NCI-H1092 treated with DMSO at 0.1 percent for 48 hours (cell line): ENCODE measurements around the gene SELENOI.

Experiments used
- DNase-seq: peaks from one replicate; lab custom pipeline; 2025; lab: John Stamatoyannopoulos, UW

SELENOI gene

DNA sequence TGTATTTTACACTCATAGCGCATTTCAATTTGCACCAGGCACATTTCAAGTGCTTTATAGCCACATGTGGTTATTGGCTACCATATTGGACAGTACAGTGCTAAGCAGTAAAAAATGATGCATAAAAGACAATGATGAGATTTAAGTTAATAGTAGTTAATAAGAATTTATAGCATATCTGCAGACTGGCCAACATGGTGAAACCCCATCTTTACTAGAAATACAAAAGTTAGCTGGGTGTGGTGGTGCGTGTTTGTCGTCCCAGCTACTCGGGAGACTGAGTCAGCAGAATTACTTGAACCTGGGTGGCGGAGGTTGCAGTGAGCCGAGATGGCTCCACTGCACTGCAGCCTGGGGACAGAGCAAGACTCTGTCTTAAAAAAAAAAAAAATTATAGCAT, 65.5 kb downstream of the SELENOI start:
- DNase-seq: no peak

DNA sequence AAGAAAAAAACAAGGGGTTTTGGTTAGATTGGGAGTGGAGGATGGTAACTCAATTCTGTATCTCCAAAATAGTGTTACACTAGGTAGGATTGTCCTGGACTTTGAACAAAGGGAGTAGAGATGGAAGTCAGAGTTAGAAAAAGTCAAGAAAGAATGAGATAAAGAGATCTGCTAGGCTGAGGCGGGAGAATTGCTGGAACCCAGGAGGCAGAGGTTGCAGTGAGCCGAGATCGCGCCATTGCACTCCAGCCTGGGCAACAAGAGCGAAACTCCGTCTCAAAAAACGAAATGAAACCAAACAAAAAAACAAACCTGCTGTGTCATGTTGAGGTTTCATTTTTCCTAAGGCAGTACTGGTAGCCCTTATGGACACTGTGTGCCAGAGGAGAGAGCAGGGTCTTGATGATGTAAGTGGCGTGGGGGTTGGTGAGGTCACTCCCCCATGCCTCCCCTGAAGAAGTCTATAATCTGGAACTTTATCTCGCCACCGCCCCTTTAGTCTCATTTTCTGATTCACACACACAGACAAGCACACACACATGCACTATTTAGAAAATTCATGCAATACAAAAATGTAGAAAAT, 66.2 kb downstream of the SELENOI start:
- DNase-seq: no peak

DNA sequence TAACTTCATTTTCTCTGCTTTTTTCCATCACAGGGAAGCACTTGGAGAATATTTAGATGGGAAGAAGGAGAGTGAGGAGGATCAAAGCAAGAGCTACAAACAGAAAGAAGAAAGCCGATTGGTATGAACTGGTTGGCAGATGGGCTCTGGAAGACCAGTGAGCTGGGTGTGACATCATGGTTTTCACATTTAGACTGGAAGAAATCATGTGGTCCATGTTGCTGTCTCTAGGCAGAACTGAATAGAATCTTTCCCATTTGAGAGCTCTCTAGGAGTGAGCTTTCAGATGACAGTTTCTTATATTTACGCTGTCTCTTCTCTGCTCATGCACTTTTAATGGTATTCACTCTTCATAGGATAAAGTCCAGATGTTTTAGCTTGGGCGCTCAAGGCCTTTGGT, 68.4 kb downstream of the SELENOI start:
- DNase-seq: no peak

DNA sequence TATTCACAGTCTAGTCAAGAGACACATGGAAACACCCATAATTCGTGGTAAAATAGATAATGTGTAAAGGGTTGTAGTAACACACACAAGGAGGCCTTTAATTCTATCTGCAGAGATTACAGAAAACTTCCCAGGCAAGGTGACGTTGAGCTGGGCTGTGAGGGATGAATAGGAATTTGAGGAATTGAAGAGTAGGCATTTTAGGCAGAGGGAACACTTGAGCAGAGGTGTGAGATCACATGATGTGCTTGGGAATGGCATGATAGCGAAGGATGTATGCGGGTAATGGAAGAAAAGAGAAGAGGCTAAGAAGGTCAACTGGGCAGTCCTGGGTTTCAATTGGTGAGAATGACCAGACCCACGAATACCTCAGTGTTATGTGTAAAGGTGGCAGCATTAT, 76.0 kb downstream of the SELENOI start:
- no peak for DNase-seq

DNA sequence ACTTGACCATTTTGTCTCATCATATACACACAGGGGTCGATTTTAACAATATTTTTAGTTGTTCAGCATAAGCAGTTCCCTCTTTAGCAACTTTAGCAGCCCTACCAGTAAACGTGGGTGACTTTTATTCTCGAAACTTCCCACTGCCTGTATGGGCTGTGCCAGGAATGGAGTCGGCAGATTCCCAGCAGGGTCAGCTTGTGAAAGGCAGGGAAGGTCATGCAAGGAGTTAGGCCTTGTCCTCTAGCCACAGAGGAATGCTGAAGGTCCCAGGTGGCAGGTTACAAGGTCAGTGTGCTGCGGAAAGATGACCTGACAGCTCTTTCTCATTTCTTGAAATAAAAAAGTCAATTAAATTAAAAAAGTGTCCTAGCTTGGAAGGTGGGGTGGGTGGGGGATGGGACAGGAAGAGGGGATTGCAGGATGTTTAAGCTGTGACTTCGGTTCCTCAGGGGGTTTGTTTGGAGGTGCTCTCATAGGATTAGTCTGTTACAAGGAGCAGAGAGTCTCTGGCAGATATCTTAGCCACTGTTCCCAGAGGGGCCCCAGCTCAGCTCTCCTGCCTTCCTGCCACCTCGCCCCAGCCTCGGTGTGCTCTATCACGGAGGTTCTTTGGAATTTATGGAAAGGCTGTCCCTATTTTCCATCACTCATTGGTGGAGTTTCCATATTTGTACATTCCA, 77.1 kb downstream of the SELENOI start:
- no peak for DNase-seq

DNA sequence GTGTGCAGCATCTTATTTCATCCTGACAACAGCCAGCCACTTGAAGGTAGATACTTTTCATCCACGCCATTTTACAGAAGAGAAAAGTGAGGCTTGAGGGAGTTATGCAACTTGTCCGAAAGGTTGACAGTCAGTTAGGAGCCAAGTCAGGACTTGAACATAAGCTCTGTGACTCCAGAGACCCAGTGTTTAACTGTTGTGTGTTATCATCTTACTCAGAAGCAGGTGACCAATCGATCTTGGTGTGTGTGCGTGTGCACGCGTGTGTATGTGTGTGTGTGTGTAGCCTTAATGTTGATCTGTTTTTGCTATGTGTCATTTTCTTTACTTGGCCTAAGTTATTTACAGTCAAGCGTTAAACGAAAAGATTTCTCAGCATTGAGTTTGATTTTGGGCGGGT, 77.8 kb downstream of the SELENOI start:
- no peak for DNase-seq

DNA sequence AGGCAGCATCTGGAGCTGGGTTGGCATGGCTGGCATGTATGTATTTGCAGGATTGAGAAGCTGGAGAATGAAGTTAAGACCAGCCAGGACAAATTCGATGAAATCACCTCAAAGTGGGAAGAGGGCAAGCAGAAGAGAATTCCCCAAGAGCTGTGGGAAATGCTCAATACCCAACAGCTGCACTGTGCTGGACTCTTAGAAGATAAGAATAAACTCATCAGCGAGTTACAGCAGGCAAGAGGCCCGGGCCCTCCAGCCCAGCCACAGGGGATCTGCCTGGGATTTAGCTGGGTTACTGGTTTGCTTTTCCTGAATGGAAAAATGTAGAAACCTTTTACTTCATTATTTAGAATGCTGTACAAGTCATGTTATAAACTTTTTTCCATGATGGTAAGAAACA, 78.3 kb downstream of the SELENOI start:
- DNase-seq: no peak

DNA sequence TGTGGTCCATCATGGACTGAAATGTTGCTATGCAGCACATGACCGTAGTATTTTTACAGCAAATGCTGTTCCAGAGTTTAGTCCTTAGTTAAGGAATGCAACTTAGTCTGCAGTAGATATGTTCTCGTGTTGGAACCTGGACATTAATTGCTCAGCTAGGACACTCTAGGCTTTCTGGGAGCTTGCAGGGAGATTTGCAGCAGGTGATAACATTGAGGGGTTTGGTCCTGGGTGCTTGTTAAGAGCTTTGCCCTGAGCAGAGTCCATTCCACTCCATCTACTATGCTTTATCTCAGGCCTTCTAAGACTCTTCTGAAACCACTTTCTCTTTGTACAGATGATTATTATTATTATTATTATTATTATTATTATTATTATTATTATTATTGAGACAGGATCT, 82.9 kb downstream of the SELENOI start:
- no peak for DNase-seq

DNA sequence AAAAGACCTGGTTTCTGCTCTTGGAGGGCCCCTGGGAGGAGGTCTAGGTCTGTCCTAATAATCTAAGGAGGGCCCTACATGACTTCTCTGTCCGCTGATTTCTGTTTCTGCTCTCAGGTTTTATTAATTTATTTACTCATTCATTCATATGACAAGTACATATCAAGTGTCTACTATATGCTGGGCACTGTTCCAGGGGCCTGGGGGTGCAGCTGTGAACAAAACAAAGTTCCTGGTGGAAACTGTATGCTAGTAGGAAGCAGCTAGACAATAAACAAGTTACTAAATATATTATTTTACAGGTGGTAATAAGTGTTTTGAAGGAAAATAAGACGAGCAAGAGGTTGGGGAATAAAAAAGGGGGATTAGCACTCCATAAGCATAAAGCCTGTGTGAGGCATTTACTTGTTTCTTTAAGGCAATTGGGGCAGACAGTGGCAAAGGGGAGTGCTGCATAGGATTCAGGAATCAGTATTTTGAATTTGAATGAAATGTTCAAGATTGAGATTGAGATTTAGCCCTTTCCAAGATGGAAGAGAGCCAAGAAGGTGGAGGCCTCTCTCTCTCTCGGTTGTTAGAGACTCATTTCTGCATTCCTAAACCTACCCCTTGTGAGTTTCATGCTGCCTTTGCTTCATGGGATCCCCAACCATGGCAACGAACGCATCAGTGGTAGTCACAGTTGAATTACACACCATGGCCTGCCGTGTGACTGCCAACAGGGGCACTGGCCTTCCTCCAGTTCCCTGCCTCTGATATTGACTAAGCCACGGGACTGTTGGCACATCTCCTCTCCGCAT, 84.0 kb downstream of the SELENOI start:
- DNase-seq: peak; percentile 73

DNA sequence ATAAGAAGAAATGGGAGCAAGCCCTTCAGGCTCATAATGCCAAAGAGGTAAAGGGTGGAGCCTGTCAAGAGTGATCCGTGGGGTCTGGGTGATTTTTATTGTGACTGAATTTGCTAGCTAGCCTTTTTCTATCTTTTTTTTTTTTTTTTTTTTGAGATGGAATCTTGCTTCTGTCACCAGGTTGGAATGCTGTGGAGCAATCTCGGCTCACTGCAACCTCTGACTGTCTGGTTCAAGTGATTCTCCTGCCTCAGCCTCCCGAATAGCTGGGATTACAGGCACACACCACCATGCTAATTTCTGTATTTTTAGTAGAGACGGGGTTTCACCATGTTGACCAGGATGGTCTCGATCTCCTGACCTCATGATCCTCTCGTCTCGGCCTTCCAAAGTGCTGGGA, 84.9 kb downstream of the SELENOI start:
- DNase-seq: no peak

DNA sequence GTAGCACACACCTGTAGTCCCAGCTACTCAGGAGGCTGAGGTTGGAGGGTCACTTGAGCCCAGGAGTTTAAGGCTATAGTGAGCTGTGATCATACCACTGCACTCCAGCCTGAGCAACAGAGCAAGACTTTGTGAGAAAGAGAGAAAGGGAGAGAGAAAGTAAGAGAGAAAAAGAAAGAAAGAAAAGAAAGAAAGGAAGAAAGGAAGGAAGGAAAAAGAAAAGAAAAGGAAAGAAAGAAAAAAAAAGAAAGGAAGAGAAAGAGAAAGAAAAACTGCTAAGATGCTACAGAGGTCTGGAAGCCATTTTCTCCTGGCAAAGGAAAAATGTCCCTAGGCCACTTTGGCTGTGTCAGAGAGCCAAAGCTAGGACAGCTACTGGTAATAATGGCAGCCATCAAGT, 86.4 kb downstream of the SELENOI start:
- DNase-seq: no peak

DNA sequence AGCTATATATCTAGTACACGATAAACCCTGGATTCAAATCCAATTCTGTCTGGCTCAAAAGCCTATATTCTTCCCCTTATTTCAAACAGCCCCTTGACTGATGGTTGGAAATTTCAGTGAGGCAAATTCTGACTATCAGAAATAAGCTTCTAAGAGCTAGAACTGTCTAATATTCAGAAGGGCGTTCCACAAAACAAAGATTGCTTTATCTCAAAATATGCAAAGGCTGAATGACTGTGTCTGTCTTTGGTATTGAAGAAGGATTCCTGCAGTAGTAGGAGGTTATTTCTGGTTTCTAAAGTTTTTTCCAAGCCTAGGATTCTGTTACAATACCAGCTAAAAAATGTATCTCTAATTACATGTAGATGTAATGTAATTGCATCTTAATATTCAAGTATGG, 86.9 kb downstream of the SELENOI start:
- DNase-seq: no peak

DNA sequence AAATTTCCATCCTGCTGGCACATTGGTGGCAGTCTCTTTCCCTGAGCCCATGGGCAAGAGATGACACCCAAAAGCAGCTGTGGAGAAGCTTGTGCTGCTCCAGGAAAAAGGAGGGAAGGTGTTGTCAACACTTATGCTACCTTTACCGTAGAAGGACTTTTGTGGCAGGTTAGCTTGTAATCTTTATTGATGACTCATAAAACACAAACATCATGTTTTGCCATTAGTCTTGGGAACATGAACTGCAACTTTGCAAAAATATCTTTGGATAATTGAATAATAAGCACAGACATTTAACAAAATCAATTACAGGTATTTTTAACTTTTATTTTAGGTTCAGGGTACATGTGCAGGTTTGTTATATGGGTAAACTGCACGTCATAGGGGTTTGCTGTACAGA, 89.2 kb downstream of the SELENOI start:
- DNase-seq: no peak

DNA sequence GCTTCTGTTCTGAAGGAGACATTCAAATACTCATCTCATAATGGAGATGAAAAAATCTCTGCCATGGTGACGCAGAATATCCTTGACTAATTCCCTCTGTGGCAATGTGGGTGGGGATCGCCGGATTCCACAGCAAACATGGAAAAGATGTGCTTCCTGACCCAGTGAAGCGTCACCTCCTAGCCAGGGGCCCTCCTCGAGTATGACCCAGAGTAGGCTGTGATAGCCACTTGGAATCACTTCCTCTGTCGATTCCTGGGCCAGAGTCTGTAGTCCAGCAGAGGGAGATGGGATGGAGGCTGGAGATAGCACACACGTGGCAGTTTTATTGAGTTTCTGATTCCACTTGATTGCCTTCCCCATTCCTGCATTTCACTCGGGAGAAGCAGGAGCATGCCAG, 92.6 kb downstream of the SELENOI start:
- no peak for DNase-seq

DNA sequence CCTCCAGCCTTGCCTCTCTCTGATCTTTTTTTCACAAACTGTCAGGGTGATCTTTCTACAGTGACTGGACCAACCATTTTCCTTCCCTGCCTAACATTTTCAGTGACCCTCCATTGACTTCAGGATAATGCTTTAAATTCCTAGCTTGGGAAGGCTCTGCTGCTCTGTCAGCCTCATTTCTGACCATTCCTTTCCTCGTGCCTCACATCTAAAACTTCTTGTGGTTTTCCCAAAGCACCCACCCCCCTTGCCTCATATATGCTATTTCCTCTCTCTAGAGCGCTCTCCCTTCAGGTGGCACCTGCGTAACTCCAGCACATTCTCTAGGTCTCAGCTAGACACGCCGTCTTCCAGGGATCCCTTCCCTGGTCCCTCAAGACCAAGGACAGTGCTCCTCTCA, 93.0 kb downstream of the SELENOI start:
- no peak for DNase-seq

DNA sequence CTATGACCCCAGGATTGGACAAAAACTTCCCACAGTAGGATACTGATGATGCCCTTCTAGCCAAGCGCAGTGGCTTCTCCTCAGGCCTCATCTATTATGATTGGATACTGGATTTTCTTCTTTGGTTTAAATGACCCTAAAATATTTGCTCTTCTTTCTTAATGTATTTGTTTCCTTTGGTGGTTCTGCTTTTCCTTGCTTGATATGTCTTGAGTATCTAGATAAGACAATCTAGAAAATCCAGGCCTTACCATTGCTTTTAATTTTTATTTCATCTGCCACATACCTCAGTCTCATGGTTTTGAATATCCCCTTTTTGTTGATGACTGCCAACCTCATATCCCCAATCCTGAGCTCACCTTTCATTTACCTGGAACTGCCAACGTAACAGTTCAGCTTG, 96.4 kb downstream of the SELENOI start:
- DNase-seq: no peak

DNA sequence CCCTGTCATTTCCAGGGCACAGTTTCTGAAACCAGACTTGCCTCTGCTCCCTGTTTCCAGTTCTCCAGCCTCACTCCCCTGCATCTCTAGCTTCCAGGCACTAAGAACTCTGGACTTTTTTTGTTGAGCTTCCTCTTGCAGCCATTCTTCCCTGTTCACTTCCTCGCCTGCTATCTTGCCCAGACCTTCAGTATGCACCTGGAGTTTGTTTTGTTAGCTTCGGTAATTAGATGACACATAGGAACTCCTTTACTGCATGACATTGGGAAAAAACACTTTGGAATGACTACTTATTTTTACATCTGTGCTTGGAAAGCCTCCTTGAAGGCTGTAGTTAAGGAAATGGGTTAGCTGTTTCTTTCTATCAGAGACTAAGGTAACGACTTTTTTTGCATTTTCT, 96.8 kb downstream of the SELENOI start:
- DNase-seq: no peak

DNA sequence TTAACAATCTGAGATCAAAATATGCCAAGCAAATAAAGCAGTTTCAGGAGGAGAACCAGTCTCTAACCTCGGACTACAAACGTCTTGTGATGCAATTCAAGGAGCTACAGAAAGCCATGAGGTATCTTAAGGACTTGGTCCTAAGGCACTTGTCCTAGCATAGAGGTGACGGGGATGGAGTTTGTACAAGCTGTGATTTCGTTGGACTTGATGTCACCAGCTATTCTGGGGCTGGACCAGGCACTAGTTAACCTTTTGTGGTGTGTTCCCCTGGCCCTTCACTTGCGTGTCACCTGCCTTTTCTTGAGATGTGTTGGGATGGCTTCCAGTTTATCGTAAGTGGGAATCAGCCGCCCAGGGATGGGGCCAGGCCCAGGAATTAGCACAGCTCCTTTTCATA, 98.3 kb downstream of the SELENOI start:
- DNase-seq: no peak
